Measurements from ENCODE around the gene SBK1. TPM values are rescaled to one million over a fixed set of nuclear protein-coding genes. Genes with fewer than 3 reads are reported as not detected.
A peak's percentile ranks its signal among the peaks of the same experiment; 100 is the strongest.

SBK1 gene
- total RNA-seq, 6 donors from 2014 or later: 1.1 to 4.2 (median 2.1) TPM

DNA sequence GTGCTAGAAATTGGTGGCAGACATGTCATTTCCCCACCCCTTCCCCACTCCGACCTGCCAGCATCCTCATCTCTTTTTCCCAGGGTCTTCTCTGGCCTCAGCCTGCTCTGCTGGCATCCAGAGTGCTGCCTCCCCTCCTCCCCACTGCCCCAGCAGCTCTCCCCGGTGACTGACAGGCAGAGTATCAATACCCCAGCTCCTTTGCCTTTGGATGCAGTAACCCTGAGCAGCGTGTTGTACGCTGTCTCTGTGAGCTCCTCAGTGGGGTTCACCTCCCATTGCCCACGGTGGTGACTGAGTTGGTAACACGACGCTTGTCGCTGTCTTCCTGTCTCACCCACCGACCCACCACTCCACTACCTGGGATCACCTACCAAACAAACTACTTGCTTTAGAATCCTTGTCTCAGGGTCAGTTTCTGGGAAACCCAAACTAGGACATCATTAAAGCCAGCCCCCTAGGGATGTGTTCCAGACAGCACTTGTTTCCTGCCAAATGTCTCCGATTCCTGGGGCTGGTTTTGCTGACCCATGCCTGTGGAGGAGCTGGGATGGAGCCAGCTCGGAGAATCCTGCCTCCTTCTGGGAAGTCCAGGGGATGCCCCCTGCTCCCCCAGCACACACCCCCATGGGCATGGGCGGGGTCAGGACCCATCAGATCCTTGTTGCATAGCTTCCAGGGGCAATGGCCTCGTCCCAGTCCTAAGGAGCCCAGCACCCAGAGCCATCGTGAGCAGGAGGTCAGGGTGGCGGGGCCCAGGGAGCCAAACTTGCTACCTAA lies 8.3 kb upstream of the SBK1 start:
- DNase-seq: no peak
- Histone ChIP-seq H3K27ac (no peak overlapping the region), H3K9me3 (no peaks in the 10 kb centered on the region), H3K36me3 (no peaks in the 10 kb centered on the region), H3K4me3 (no peak overlapping the region), H3K27me3 (no peaks in the 10 kb centered on the region), H3K4me1 (no peaks in the 10 kb centered on the region)
- no peak for TF ChIP-seq POLR2A (IDR thresholded peaks at IDR 0.05)
- no peak for TF ChIP-seq POLR2AphosphoS5 (IDR thresholded peaks at IDR 0.05)
- no peak for TF ChIP-seq EP300 (IDR thresholded peaks at IDR 0.05)
- TF ChIP-seq, protein P1, sequence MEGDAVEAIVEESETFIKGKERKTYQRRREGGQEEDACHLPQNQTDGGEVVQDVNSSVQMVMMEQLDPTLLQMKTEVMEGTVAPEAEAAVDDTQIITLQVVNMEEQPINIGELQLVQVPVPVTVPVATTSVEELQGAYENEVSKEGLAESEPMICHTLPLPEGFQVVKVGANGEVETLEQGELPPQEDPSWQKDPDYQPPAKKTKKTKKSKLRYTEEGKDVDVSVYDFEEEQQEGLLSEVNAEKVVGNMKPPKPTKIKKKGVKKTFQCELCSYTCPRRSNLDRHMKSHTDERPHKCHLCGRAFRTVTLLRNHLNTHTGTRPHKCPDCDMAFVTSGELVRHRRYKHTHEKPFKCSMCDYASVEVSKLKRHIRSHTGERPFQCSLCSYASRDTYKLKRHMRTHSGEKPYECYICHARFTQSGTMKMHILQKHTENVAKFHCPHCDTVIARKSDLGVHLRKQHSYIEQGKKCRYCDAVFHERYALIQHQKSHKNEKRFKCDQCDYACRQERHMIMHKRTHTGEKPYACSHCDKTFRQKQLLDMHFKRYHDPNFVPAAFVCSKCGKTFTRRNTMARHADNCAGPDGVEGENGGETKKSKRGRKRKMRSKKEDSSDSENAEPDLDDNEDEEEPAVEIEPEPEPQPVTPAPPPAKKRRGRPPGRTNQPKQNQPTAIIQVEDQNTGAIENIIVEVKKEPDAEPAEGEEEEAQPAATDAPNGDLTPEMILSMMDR (IDR thresholded peaks at IDR 0.05): no peak
- 72 to 76% methylated on average over 12 to 15 of the region's 15 CpGs for WGBS, 2 donors
- ATAC-seq (ENCODE audit: low FRiP score in 2 of 2): peak in 1 of 2 donors; percentile 5

DNA sequence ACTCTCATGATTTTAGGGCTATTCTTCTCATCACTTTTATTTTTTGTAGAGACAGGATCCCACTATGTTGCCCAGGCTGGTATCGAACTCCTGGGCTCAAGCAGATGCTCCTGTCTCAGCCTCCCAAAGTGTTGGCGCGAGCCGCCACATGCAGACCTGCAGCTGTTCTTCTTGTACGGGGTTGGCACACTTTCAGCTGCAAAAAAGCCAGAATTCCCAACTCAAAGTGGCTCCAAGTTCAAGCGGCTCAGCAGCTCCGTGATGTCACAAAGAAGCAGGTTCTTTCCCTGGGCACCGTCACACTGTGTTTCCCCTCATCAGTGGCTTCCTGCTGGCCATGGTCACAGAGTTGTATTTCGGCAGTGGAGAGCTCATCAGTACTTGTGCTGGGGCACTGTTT lies 6.7 kb upstream of the SBK1 start:
- H3K36me3 ChIP-seq: no peaks in the 10 kb centered on the region
- 76 to 79% methylated on average over 8 to 9 of the region's 9 CpGs for WGBS, 2 donors
- no peaks in the 10 kb centered on the region for H3K4me1 ChIP-seq
- ATAC-seq (ENCODE audit: low FRiP score in 2 of 2) (no peak), DNase-seq (no peak)
- H3K9me3 ChIP-seq: no peaks in the 10 kb centered on the region
- no peak overlapping the region for H3K4me3 ChIP-seq
- H3K27me3 ChIP-seq: no peaks in the 10 kb centered on the region
- TF ChIP-seq, protein P1 (IDR thresholded peaks at IDR 0.05): no peak
- no peak overlapping the region for H3K27ac ChIP-seq

DNA sequence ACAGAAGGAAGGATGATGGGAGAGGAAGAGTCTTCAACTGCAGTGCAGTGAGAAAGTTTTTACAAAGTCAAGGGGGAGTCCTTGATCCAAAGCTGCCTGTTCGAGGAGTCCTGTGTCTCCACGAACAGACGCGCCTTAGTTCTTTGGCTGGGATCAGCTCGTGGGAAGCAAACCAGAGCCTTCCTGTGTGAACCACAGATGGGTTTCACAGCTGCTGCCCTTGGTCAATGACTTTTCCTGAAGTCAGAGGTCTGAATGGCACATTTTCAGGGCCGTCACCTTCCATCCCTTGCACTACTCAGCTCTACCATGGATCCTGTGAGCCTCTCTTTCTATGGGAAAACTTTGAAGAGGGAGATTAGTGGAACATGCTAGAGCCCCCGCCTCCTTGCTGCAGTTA lies 4.2 kb upstream of the SBK1 start:
- Histone ChIP-seq H3K36me3 (no peaks in the 10 kb centered on the region), H3K9me3 (no peaks in the 10 kb centered on the region), H3K4me1 (peaks cover 5 to 13% (median 11%) of the 10 kb centered on the region in 4 donors), H3K27me3 (peaks cover 0 to 3% (median under 1%) of the 10 kb centered on the region in 4 donors), H3K4me3 (no peak overlapping the region), H3K27ac (no peak overlapping the region)
- WGBS, 2 donors: 66 to 82% methylated on average over 7 of the region's 7 CpGs
- ATAC-seq (ENCODE audit: low FRiP score in 2 of 2) (no peak), DNase-seq (no peak)
- TF ChIP-seq, protein P1 (IDR thresholded peaks at IDR 0.05): no peak

DNA sequence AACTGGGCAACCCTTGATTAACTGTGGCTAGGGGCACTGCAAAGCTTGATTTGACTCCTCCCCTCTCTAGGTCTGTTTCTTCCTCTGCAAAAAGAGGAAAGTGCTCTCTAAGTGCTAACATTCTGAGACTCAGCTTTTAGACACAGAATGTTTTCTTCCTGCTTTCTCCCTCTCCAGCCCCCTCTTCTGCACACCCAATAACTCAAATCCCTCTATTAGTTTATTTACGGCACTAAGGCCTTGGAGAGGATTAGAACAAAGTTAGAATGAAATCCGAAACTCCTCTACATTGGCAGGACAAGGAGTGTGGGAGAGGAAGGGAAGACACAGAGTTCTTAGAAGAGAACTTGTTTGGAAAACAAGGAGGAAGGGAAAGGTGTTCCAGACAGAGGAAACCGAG lies 3.3 kb upstream of the SBK1 start:
- Histone ChIP-seq H3K27me3 (peaks cover 0 to 6% (median 3%) of the 10 kb centered on the region in 4 donors), H3K4me1 (peaks cover 7 to 23% (median 18%) of the 10 kb centered on the region in 4 donors), H3K4me3 (no peak overlapping the region), H3K27ac (no peak overlapping the region), H3K36me3 (no peaks in the 10 kb centered on the region), H3K9me3 (no peaks in the 10 kb centered on the region)
- 54 to 59% methylated on average over 3 of the region's 3 CpGs for WGBS, 2 donors
- TF ChIP-seq POLR2A (IDR thresholded peaks at IDR 0.05) (no peak), EP300 (IDR thresholded peaks at IDR 0.05) (no peak), POLR2AphosphoS5 (IDR thresholded peaks at IDR 0.05) (no peak)
- TF ChIP-seq, protein P1 (IDR thresholded peaks at IDR 0.05): no peak
- ATAC-seq (ENCODE audit: low FRiP score in 2 of 2): no peak
- no peak for DNase-seq

Data from upper lobe of left lung (tissue), 6 donors.